GM21825 (cell line): ENCODE data around the gene KRTAP24-1.

Experiments
- ATAC-seq: cut with Tn5 transposase; IDR thresholded peaks from one replicate; pipeline ENCODE4 v1.9.1; 2021; ENCODE audit warnings: mild to moderate bottlenecking, moderate library complexity; ENCODE audit not compliant: unreplicated experiment

KRTAP24-1 gene

GRCh38 chr21:30282850-30283249 lies at the start of gene KRTAP24-1:
TSS of gene KRTAP24-1 (minus strand) at chr21:30282950. CDS start at chr21:30282932, 18 bp downstream.
- ATAC-seq: no peak

- ATAC-seq: no peak
Observed at GRCh38 chr21:30329203-30329875, 46.6 kb upstream of the KRTAP24-1 start.

GRCh38 chr21:30326390-30326789 lies 43.6 kb upstream of the KRTAP24-1 start:
- no peak for ATAC-seq

- no peak for ATAC-seq
Observed at GRCh38 chr21:30320215-30320614, 37.5 kb upstream of the KRTAP24-1 start, which contains the start of gene KRTAP26-1. TSS of gene KRTAP26-1 (minus strand) at chr21:30320315. CDS start at chr21:30320035, 280 bp downstream.

GRCh38 chr21:30315701-30316100 lies 33.0 kb upstream of the KRTAP24-1 start:
- ATAC-seq: no peak

- no peak for ATAC-seq
Observed at GRCh38 chr21:30306884-30307283, 24.1 kb upstream of the KRTAP24-1 start.

- ATAC-seq: no peak
Observed at GRCh38 chr21:30305136-30305535, 22.4 kb upstream of the KRTAP24-1 start.

- ATAC-seq: no peak
Observed at GRCh38 chr21:30289215-30289614, 6.5 kb upstream of the KRTAP24-1 start, which contains the start of gene KRTAP25-1. TSS of gene KRTAP25-1 (minus strand) at chr21:30289514. CDS start at chr21:30289490, 24 bp downstream.

GRCh38 chr21:30271611-30272010 lies 11.1 kb downstream of the KRTAP24-1 start:
- no peak for ATAC-seq

GRCh38 chr21:30271156-30271555 lies 11.6 kb downstream of the KRTAP24-1 start:
- ATAC-seq: no peak

GRCh38 chr21:30269803-30270530 lies 12.8 kb downstream of the KRTAP24-1 start:
- no peak for ATAC-seq

- ATAC-seq: no peak
Observed at GRCh38 chr21:30268608-30269197, 14.0 kb downstream of the KRTAP24-1 start.

- ATAC-seq: no peak
Observed at GRCh38 chr21:30257773-30258172, 25.0 kb downstream of the KRTAP24-1 start.

- ATAC-seq: no peak
Observed at GRCh38 chr21:30256100-30256499, 26.6 kb downstream of the KRTAP24-1 start.

- ATAC-seq: no peak
Observed at GRCh38 chr21:30255679-30256078, 27.1 kb downstream of the KRTAP24-1 start.

- no peak for ATAC-seq
Observed at GRCh38 chr21:30251781-30252180, 31.0 kb downstream of the KRTAP24-1 start.

GRCh38 chr21:30249936-30250335 lies 32.8 kb downstream of the KRTAP24-1 start:
- no peak for ATAC-seq

GRCh38 chr21:30248844-30249243 lies 33.9 kb downstream of the KRTAP24-1 start:
- no peak for ATAC-seq

- no peak for ATAC-seq
Observed at GRCh38 chr21:30245061-30245460, 37.7 kb downstream of the KRTAP24-1 start.

GRCh38 chr21:30243691-30244090 lies 39.1 kb downstream of the KRTAP24-1 start:
- no peak for ATAC-seq

GRCh38 chr21:30240661-30241060 lies 42.1 kb downstream of the KRTAP24-1 start:
- no peak for ATAC-seq

- no peak for ATAC-seq
Observed at GRCh38 chr21:30238168-30238567, 44.6 kb downstream of the KRTAP24-1 start.
